Endothelial cell of umbilical vein (primary cell): ENCODE data around the gene CRYZL1. TPM values are rescaled to one million over a fixed set of nuclear protein-coding genes. Genes with fewer than 3 reads are reported as not detected.

ENCODE experiments used
- BruUV-seq: library from RNA; stranded (reverse); fragments of 400-500 nt; replicated peaks from 2 replicates; lab custom pipeline; 2021; lab: Mats Ljungman, UMichigan
- CTCF ChIA-PET: fragments of 300-600, 350-600 bp; sonication (Branson Sonifier 250); formaldehyde crosslinking; loops from one replicate; lab custom pipeline; 2021; ENCODE audit warnings: antibody characterized with exemption, inconsistent platforms; lab: Charles Lee
- POLR2A ChIA-PET: fragments of 300-600, 350-600 bp; sonication (Branson Sonifier 250); formaldehyde crosslinking; loops from one replicate; lab custom pipeline; 2021; ENCODE audit warnings: antibody characterized with exemption, inconsistent platforms; lab: Charles Lee
- DNase-seq: peaks from one replicate; pipeline ENCODE4 v3.0.0-alpha.2; 2011; ENCODE audit warnings: low read depth, low spot score
- FAIRE-seq: peaks from 2 replicates; lab custom pipeline; 2011; peaks lifted over from hg19 to GRCh38; lab: Jason Lieb, UNC
- H2AFZ ChIP-seq: 2 replicates; pipeline ENCODE4 v1.6.0; 2012; ENCODE audit warnings: low read depth, low read length, control low read depth, inconsistent platforms
- H3K27ac ChIP-seq: 2 replicates; pipeline ENCODE4 v1.5.1; 2011; ENCODE audit warnings: low read depth, mild to moderate bottlenecking, control low read depth, low read length, moderate library complexity; ENCODE audit not compliant: insufficient read depth
- H3K27me3 ChIP-seq, 2 experiments: 2 replicates each; pipeline versions ENCODE4 v1.6.0 to v1.6.1; 2011; ENCODE audit warnings: low read length in 2 of 2, mixed read lengths in 1 of 2; ENCODE audit not compliant: control insufficient read depth in 2 of 2, insufficient read depth in 2 of 2
- H3K36me3 ChIP-seq, 2 experiments: 2 replicates in 1 of 2; 3 replicates in 1 of 2; pipeline ENCODE4 v1.5.1; 2011; ENCODE audit warnings: low read length in 2 of 2, mild to moderate bottlenecking in 1 of 2, moderate library complexity in 1 of 2; ENCODE audit not compliant: control insufficient read depth in 2 of 2, insufficient read depth in 2 of 2; ENCODE audit errors: extremely low read depth in 1 of 2
- H3K4me1 ChIP-seq: 3 replicates; pipeline ENCODE4 v1.5.1; 2011; ENCODE audit warnings: mild to moderate bottlenecking, low read length; ENCODE audit not compliant: control insufficient read depth, insufficient read depth; ENCODE audit errors: extremely low read depth
- H3K4me2 ChIP-seq: 2 replicates; pipeline ENCODE4 v1.6.1; 2011; ENCODE audit warnings: low read length, control low read depth, mixed read lengths; ENCODE audit not compliant: insufficient read depth
- H3K4me3 ChIP-seq, 3 experiments: fragments of 200-600 bp in 1 of 3; sonication (generic), shearing (Covaris generic) in 1 of 3; replicated peaks in 1 of 3; 2 replicates each; pipeline ENCODE4 v1.5.1; 2011 to 2016; ENCODE audit warnings: control low read depth in 3 of 3, low read length in 3 of 3, mild to moderate bottlenecking in 2 of 3, inconsistent platforms in 1 of 3, low read depth in 1 of 3, moderate library complexity in 1 of 3; ENCODE audit not compliant: insufficient read depth in 1 of 3
- H3K79me2 ChIP-seq: 2 replicates; pipeline ENCODE4 v1.6.0; 2012; ENCODE audit warnings: low read length, inconsistent platforms; ENCODE audit not compliant: control insufficient read depth, insufficient read depth
- H3K9ac ChIP-seq: replicated peaks from 2 replicates; pipeline ENCODE3; 2011; ENCODE audit warnings: low read length, control low read depth; ENCODE audit not compliant: insufficient read depth; ENCODE audit errors: extremely low read depth
- H3K9me1 ChIP-seq: replicated peaks from 3 replicates; pipeline ENCODE4 v1.6.0; 2011; ENCODE audit warnings: mild to moderate bottlenecking, low read length; ENCODE audit not compliant: control insufficient read depth, insufficient read depth; ENCODE audit errors: extremely low read depth
- H3K9me3 ChIP-seq: replicated peaks from 2 replicates; pipeline ENCODE4 v1.5.1; 2012; ENCODE audit warnings: low read length, inconsistent platforms; ENCODE audit not compliant: control insufficient read depth, insufficient read depth
- H4K20me1 ChIP-seq: replicated peaks from 2 replicates; pipeline ENCODE3; 2011; ENCODE audit warnings: mild to moderate bottlenecking, low read length; ENCODE audit not compliant: control insufficient read depth, insufficient read depth; ENCODE audit errors: extremely low read depth
- EZH2 ChIP-seq: IDR thresholded peaks from 2 replicates; pipeline ENCODE4 v1.6.1; 2012; ENCODE audit warnings: borderline replicate concordance, low read depth, mild to moderate bottlenecking, moderate library complexity, low read length, inconsistent platforms; ENCODE audit not compliant: severe bottlenecking
- FOS ChIP-seq: IDR thresholded peaks from 2 replicates; pipeline ENCODE4 v1.6.1; 2011; ENCODE audit warnings: mild to moderate bottlenecking, low read length, moderate library complexity, borderline replicate concordance; ENCODE audit not compliant: insufficient read depth
- GATA2 ChIP-seq: IDR thresholded peaks from 2 replicates; pipeline ENCODE4 v1.7.0; 2011; ENCODE audit warnings: low read depth, mild to moderate bottlenecking, moderate library complexity, mixed read lengths, low read length; ENCODE audit not compliant: insufficient read length, insufficient read depth
- JUN ChIP-seq: IDR thresholded peaks from 2 replicates; pipeline ENCODE4 v1.6.1; 2011; ENCODE audit warnings: borderline replicate concordance, low read depth; ENCODE audit not compliant: insufficient read length, insufficient read depth
- MYC ChIP-seq: IDR thresholded peaks from one replicate; pipeline ENCODE4 v1.6.1; 2011; ENCODE audit warnings: mild to moderate bottlenecking, low read depth, low read length
- POLR2A ChIP-seq: IDR thresholded peaks from 2 replicates; pipeline ENCODE4 v1.6.1; 2012; ENCODE audit warnings: low read depth, mild to moderate bottlenecking, control low read depth, low read length
- POLR2AphosphoS5 ChIP-seq: IDR thresholded peaks from 2 replicates; pipeline ENCODE4 v1.6.1; 2012; ENCODE audit warnings: low read depth, mild to moderate bottlenecking, control low read depth, low read length, moderate library complexity; ENCODE audit not compliant: insufficient read depth
- dilution Hi-C: fragments of 300-500 bp; cut with MboI; formaldehyde crosslinking; loops from one replicate; pipeline ENCODE4 v1.15.0; 2019; ENCODE audit warnings: low sequenced_read_pairs; ENCODE audit not compliant: extremely low pct_ligation_motif_present
- intact Hi-C: fragments of 100-400 bp; cut with micrococcal nuclease; formaldehyde crosslinking; loops from one replicate; pipeline ENCODE4 v1.10.0; 2022
- polyA plus RNA-seq, 4 experiments: library from polyadenylated mRNA; depleted of rRNA in 3 of 4; stranded (reverse) in 3 of 4; unstranded in 1 of 4; fragments of >200 nt; gene quantifications; 2 replicates each; pipeline versions ENCODE4 v1.2.1 to v1.2.3, GENCODE V29; 2011 to 2012; ENCODE audit warnings: missing spikeins in 1 of 4
- total RNA-seq: library from RNA; stranded (reverse); gene quantifications from 2 replicates; pipeline ENCODE4 v1.2.3, GENCODE V29; 2021
- TF ChIP-seq, protein P1 (sequence below), 2 donors: IDR thresholded peaks; 1 replicate in 1 of 2; 2 replicates in 1 of 2; pipeline ENCODE4 v1.5.1; 2011; ENCODE audit warnings: low read length in 2 of 2, mild to moderate bottlenecking in 2 of 2, moderate library complexity in 2 of 2, control low read depth in 1 of 2, inconsistent platforms in 1 of 2, low read depth in 1 of 2; ENCODE audit not compliant: insufficient read depth in 1 of 2; ENCODE audit errors: extremely low read depth in 1 of 2
- TF ChIP-seq, protein P2 (sequence below): IDR thresholded peaks from 2 replicates; pipeline ENCODE4 v1.6.1; 2011; ENCODE audit not compliant: insufficient read depth, insufficient read length

Gene CRYZL1
- total and polyA plus RNA-seq, 2 donors (not counting 3 experiments of a cell fraction or from before 2014, with no cell fraction given) = 26.4 to 42.1 TPM

DNA sequence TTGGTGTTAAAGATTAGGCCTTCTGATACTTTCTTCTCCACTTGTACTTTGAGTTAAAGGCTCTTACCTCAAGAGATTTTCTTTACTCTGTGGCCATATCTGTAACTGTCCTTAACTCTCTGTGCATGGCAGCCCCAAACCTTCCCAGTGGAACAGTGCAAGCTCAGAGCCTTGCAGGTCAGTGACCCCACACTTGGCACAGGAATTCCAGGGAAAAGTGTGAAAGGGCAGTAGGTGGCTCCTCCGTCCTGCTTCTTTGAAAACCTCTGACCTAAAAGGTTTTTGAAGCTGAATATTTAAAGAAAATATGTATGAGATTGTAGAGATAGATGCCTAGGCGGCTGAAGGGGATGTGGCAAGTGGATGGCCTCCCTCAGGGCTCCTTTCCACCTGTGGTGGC lies 27.1 kb upstream of the CRYZL1 start:
- ChIA-PET POLR2A (no interaction called here), CTCF (no interaction called here)
- dilution Hi-C loops = no loop called here
- no TSS peak for BruUV-seq
- H3K27me3 ChIP-seq = no peaks in the 10 kb centered on the region
- no peak overlapping the region for H2AFZ ChIP-seq
- H3K9ac ChIP-seq = no peak overlapping the region
- no peaks in the 10 kb centered on the region for H3K36me3 ChIP-seq
- DNase-seq = no peak
- no peak overlapping the region for H3K4me2 ChIP-seq
- intact Hi-C loops = no loop called here
- H3K4me1 ChIP-seq = no peaks in the 10 kb centered on the region
- peaks cover 5% of the 10 kb centered on the region for H4K20me1 ChIP-seq
- peaks cover 93% of the 10 kb centered on the region for H3K79me2 ChIP-seq
- H3K9me3 ChIP-seq = no peaks in the 10 kb centered on the region
- no peaks in the 10 kb centered on the region for H3K9me1 ChIP-seq
- no peak overlapping the region for H3K4me3 ChIP-seq
- TF ChIP-seq GATA2 (no peak), POLR2AphosphoS5 (no peak), JUN (no peak)
- TF ChIP-seq, protein P1, sequence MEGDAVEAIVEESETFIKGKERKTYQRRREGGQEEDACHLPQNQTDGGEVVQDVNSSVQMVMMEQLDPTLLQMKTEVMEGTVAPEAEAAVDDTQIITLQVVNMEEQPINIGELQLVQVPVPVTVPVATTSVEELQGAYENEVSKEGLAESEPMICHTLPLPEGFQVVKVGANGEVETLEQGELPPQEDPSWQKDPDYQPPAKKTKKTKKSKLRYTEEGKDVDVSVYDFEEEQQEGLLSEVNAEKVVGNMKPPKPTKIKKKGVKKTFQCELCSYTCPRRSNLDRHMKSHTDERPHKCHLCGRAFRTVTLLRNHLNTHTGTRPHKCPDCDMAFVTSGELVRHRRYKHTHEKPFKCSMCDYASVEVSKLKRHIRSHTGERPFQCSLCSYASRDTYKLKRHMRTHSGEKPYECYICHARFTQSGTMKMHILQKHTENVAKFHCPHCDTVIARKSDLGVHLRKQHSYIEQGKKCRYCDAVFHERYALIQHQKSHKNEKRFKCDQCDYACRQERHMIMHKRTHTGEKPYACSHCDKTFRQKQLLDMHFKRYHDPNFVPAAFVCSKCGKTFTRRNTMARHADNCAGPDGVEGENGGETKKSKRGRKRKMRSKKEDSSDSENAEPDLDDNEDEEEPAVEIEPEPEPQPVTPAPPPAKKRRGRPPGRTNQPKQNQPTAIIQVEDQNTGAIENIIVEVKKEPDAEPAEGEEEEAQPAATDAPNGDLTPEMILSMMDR (IDR thresholded peaks at IDR 0.05; ENCODE audit: extremely low read depth in 1 of 2, insufficient read depth in 1 of 2, low read depth in 1 of 2, low read length in 2 of 2) = no peak
- TF ChIP-seq, protein P2, sequence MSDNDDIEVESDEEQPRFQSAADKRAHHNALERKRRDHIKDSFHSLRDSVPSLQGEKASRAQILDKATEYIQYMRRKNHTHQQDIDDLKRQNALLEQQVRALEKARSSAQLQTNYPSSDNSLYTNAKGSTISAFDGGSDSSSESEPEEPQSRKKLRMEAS = no peak
- H3K27ac ChIP-seq = no peak overlapping the region
- FAIRE-seq = no peak

DNA sequence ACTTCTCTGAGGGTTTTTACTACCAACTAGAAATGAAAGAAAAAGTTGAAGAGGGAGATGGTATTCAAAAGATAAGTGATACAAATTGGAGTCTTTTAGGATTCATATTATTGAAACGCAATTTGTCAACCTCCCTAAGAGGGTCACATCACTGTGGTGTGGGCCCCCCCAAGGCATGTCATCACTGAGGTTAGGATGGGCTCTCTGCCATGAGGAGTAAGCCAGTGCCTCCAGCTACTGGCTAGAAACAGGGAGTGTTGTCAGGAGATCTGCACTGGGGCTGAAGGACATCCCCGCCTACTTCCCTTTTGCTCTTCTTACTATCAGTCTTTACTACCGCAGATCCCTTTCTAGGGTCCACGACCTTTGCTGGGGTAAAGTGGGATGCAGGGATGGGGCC lies 26.6 kb upstream of the CRYZL1 start:
- no TSS peak for BruUV-seq
- dilution Hi-C loops = no loop called here
- H3K79me2 ChIP-seq = peaks cover 92% of the 10 kb centered on the region
- H3K9me3 ChIP-seq = no peaks in the 10 kb centered on the region
- H3K4me2 ChIP-seq = no peak overlapping the region
- no peaks in the 10 kb centered on the region for H3K4me1 ChIP-seq
- H4K20me1 ChIP-seq = peaks cover 2% of the 10 kb centered on the region
- no peak overlapping the region for H2AFZ ChIP-seq
- H3K4me3 ChIP-seq = no peak overlapping the region
- DNase-seq (no peak), FAIRE-seq (no peak)
- TF ChIP-seq, protein P1 (IDR thresholded peaks at IDR 0.05; ENCODE audit: extremely low read depth in 1 of 2, insufficient read depth in 1 of 2, low read depth in 1 of 2, low read length in 2 of 2) = no peak
- TF ChIP-seq EZH2 (no peak), FOS (no peak), POLR2A (no peak), POLR2AphosphoS5 (no peak), MYC (no peak), JUN (no peak), GATA2 (no peak)
- TF ChIP-seq, protein P2 = no peak
- POLR2A ChIA-PET = no interaction called here
- H3K9me1 ChIP-seq = no peaks in the 10 kb centered on the region
- no peaks in the 10 kb centered on the region for H3K36me3 ChIP-seq
- H3K27ac ChIP-seq = no peak overlapping the region
- H3K9ac ChIP-seq = no peak overlapping the region
- intact Hi-C loops = no loop called here
- CTCF ChIA-PET = no interaction called here
- H3K27me3 ChIP-seq = no peaks in the 10 kb centered on the region
